Measurements from ENCODE around the gene ZNF70. TPM values are rescaled to one million over a fixed set of nuclear protein-coding genes. Genes with fewer than 3 reads are reported as not detected.

Gene ZNF70
- total and polyA plus RNA-seq, 2 of the 13 experiments (the other 11 are each of a cell fraction or from before 2014, with no cell fraction given): 0.62 to 3.6 TPM

DNA sequence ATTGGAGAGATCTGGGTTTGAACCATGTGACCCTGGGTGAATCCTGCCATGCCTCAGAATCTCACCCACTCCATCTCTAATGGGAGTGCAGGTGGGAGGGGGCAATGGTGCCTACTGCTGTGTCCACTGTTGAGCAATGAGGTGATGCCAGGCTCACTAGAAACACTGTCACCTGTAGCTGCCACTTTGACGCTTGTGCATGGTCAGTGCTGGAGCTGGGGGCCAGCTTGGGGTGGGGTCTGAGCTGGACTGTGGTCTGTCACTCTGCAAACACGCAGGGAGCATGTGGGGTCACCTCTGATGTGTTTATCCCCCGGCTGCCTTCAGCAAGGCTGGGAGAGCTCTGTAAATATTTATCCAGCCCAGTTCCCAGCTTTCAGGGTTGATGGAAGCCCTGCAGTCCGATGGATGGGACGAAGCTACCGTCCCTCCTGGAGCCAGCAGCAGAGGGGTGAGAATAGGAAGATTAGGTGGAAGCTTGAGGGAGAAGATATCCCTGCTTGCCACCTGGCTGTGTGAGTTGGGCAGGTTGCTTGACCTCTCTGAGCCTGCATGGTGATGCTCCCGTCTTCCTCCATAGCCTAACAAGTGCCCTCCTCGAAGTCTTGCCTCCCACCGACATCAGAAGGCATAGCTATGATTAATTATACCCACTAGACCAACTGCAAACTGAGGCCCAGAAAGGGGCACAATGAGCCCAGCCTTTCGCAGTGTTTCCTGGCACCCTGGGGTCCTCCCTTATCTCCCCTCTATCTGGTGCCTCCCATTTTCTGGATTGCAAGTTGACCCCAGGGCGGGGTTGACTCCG lies 23.4 kb upstream of the ZNF70 start (continued):
- TF ChIP-seq ZNF878 (CRISPR knock-in tag; IDR thresholded peaks at IDR 0.05): peak; percentile 53; the same call in 1 of the 2 replicates
- peak; percentile 72 for TF ChIP-seq ARNTL (CRISPR knock-in tag; IDR thresholded peaks at IDR 0.05)
- peak; percentile 70; the same call in 1 of the 2 replicates for TF ChIP-seq ZNF101 (CRISPR knock-in tag; IDR thresholded peaks at IDR 0.05; ENCODE audit: borderline replicate concordance, low read depth)
- peak; percentile 72; the same call in 1 of the 2 replicates for TF ChIP-seq ZC3H13 (CRISPR knock-in tag; IDR thresholded peaks at IDR 0.05)
- TF ChIP-seq SP1 (IDR thresholded peaks at IDR 0.05): no peak
- no peak for TF ChIP-seq SP1 (CRISPR knock-in tag; IDR thresholded peaks at IDR 0.05)
- peak; percentile 33; the same call in 1 of the 2 replicates for TF ChIP-seq ZNF143 (CRISPR knock-in tag; IDR thresholded peaks at IDR 0.05)
- TF ChIP-seq ZNF296 (CRISPR knock-in tag; conservative IDR thresholded peaks at IDR 0.05): peak; percentile 96
- TF ChIP-seq SOX13 (IDR thresholded peaks at IDR 0.05): peak; percentile 32; the same call in 1 of the 2 replicates
- peak in 1 of 2 experiments; percentile 81; a peak in 2 of 4 replicates for TF ChIP-seq SOX13 (CRISPR knock-in tag; conservative IDR thresholded peaks at IDR 0.05 in 1 of 2, IDR thresholded peaks at IDR 0.05 in 1 of 2)
- TF ChIP-seq ZNF761 (CRISPR knock-in tag; conservative IDR thresholded peaks at IDR 0.05): 0 out of 2 replicates have a peak, but pooled peaks have one; percentile 33
- no peak for TF ChIP-seq GABPA (IDR thresholded peaks at IDR 0.05; ENCODE audit: low read depth, low read length)
- TF ChIP-seq GABPA (CRISPR knock-in tag; IDR thresholded peaks at IDR 0.05; ENCODE audit: low read depth): peak; percentile 48; the same call in 1 of the 2 replicates
- TF ChIP-seq KAT8 (CRISPR knock-in tag; IDR thresholded peaks at IDR 0.05): peak; percentile 72
- no peak for TF ChIP-seq U2AF2 (IDR thresholded peaks at IDR 0.05; ENCODE audit: low read depth, low read length)
- TF ChIP-seq ZNF205 (CRISPR knock-in tag; IDR thresholded peaks at IDR 0.05): peak; percentile 91
- TF ChIP-seq HNRNPLL (IDR thresholded peaks at IDR 0.05; ENCODE audit: low read depth, low read length, poor library complexity, severe bottlenecking): no peak
- TF ChIP-seq RFX3 (CRISPR knock-in tag; IDR thresholded peaks at IDR 0.05): no peak
- TF ChIP-seq RBFOX2 (IDR thresholded peaks at IDR 0.05; ENCODE audit: low read depth, low read length): no peak
- no peak for TF ChIP-seq SP2 (CRISPR knock-in tag; IDR thresholded peaks at IDR 0.05)
- peak; percentile 75 for TF ChIP-seq FOSL2 (CRISPR knock-in tag; IDR thresholded peaks at IDR 0.05)
- TF ChIP-seq ZSCAN21 (CRISPR knock-in tag; IDR thresholded peaks at IDR 0.05; ENCODE audit: borderline replicate concordance): peak; percentile 89; the same call in 1 of the 2 replicates
- no peak; the same call in 1 of the 2 replicates for TF ChIP-seq ZNF598 (CRISPR knock-in tag; IDR thresholded peaks at IDR 0.05; ENCODE audit: borderline replicate concordance)
- TF ChIP-seq, protein P1, sequence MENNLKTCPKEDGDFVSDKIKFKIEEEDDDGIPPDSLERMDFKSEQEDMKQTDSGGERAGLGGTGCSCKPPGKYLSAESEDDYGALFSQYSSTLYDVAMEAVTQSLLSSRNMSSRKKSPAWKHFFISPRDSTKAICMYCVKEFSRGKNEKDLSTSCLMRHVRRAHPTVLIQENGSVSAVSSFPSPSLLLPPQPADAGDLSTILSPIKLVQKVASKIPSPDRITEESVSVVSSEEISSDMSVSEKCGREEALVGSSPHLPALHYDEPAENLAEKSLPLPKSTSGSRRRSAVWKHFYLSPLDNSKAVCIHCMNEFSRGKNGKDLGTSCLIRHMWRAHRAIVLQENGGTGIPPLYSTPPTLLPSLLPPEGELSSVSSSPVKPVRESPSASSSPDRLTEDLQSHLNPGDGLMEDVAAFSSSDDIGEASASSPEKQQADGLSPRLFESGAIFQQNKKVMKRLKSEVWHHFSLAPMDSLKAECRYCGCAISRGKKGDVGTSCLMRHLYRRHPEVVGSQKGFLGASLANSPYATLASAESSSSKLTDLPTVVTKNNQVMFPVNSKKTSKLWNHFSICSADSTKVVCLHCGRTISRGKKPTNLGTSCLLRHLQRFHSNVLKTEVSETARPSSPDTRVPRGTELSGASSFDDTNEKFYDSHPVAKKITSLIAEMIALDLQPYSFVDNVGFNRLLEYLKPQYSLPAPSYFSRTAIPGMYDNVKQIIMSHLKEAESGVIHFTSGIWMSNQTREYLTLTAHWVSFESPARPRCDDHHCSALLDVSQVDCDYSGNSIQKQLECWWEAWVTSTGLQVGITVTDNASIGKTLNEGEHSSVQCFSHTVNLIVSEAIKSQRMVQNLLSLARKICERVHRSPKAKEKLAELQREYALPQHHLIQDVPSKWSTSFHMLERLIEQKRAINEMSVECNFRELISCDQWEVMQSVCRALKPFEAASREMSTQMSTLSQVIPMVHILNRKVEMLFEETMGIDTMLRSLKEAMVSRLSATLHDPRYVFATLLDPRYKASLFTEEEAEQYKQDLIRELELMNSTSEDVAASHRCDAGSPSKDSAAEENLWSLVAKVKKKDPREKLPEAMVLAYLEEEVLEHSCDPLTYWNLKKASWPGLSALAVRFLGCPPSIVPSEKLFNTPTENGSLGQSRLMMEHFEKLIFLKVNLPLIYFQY (CRISPR knock-in tag; IDR thresholded peaks at IDR 0.05; ENCODE audit: borderline replicate concordance): no peak
- peak; percentile 54; the same call in 1 of the 2 replicates for TF ChIP-seq NAIF1 (CRISPR knock-in tag; IDR thresholded peaks at IDR 0.05; ENCODE audit: borderline replicate concordance)
- TF ChIP-seq POLR2AphosphoS5 (IDR thresholded peaks at IDR 0.05; ENCODE audit: low read depth, low read length): peak; percentile 61
- TF ChIP-seq ZNF616 (CRISPR knock-in tag; IDR thresholded peaks at IDR 0.05; ENCODE audit: low read depth): no peak
- TF ChIP-seq ZNF350 (CRISPR knock-in tag; IDR thresholded peaks at IDR 0.05; ENCODE audit: borderline replicate concordance, low read depth): peak; percentile 82
- no peak for TF ChIP-seq ELF1 (CRISPR knock-in tag; IDR thresholded peaks at IDR 0.05)
